HFF-Myc (cell line): ENCODE data around the gene MAST4.
A peak's percentile ranks its signal among the peaks of the same experiment; 100 is the strongest.

Experiments
- DNase-seq: peaks from one replicate; pipeline ENCODE4 v3.0.0-alpha.2; 2011; ENCODE audit warnings: low read depth; ENCODE audit errors: extremely low read depth
- H3K4me3 ChIP-seq: replicated peaks from 2 replicates; pipeline ENCODE4 v1.5.1; 2011; ENCODE audit warnings: low read depth, mild to moderate bottlenecking, control low read depth, low read length
- CTCF ChIP-seq: IDR thresholded peaks from 2 replicates; pipeline ENCODE4 v1.5.1; 2012; ENCODE audit warnings: mild to moderate bottlenecking, low read depth, low read length, control low read depth; ENCODE audit errors: missing control alignments

The MAST4 gene

GRCh38 chr5:66718374-66719002, 122.3 kb downstream of the MAST4 start:
- H3K4me3 ChIP-seq = no peak overlapping the region
- no peak for DNase-seq
- TF ChIP-seq CTCF = no peak

- DNase-seq = no peak
- H3K4me3 ChIP-seq = no peak overlapping the region
- TF ChIP-seq CTCF = no peak
Measured at GRCh38 chr5:66720780-66721179, 124.6 kb downstream of the MAST4 start.

DNA sequence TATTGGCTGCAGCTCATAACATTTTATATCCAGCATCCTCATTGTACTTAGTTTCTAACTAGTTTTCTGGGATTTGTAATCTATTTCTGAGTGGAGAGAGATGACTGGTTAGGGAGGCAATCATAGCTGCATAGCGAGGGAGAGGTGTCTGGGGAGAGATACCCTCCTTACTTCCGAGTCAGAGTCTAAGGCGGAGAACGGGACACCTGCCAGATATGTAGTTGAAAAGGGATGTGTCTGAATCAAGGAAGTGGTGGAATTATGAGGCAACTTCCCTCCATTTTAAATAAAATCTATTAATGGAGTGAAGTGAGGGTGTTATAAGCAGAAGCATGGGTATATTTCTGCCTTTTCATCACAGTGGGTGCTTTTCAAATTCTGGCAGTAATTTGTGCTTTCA, 126.5 kb downstream of the MAST4 start:
- TF ChIP-seq CTCF = no peak
- H3K4me3 ChIP-seq = no peak overlapping the region
- DNase-seq = no peak

GRCh38 chr5:66724349-66725139, 128.4 kb downstream of the MAST4 start:
- TF ChIP-seq CTCF = peak; percentile 3
- no peak overlapping the region for H3K4me3 ChIP-seq
- DNase-seq = no peak

- no peak overlapping the region for H3K4me3 ChIP-seq
- DNase-seq = no peak
- TF ChIP-seq CTCF = no peak
Measured at GRCh38 chr5:66727630-66728029, 131.4 kb downstream of the MAST4 start.

GRCh38 chr5:66728049-66728448, 131.9 kb downstream of the MAST4 start:
- DNase-seq = no peak
- H3K4me3 ChIP-seq = no peak overlapping the region
- TF ChIP-seq CTCF = no peak
